AG09319 (cell line): ENCODE results near the gene PIANP.
"Not testable (repeated sequence)": the region's sequence is repeated elsewhere in the genome, so short reads cannot be mapped to it uniquely, and the experiment has no call there.

Experiments
- DNase-seq: peaks from one replicate; pipeline ENCODE4 v3.0.0-alpha.2; 2010; ENCODE audit warnings: low read depth; ENCODE audit errors: extremely low read depth
- CTCF ChIP-seq: IDR thresholded peaks from 2 replicates; pipeline ENCODE4 v1.5.1; 2011; ENCODE audit warnings: low read depth, mild to moderate bottlenecking, inconsistent platforms, low read length, moderate library complexity

Gene PIANP

GRCh38 chr12:6723607-6724408 is 23.2 kb upstream of the PIANP start, which contains the start of gene COPS7A:
COPS7A (plus strand) TSS chr12:6724046; CDS start chr12:6724657, 611 bp downstream.
- no peak for TF ChIP-seq CTCF
- DNase-seq, result peak; percentile 91

GRCh38 chr12:6722863-6723262 is 22.2 kb upstream of the PIANP start:
- no peak for TF ChIP-seq CTCF
- no peak for DNase-seq

- DNase-seq, result no peak
- no peak for TF ChIP-seq CTCF
Measured at GRCh38 chr12:6716874-6717437, 16.3 kb upstream of the PIANP start.

GRCh38 chr12:6716031-6716873 is 15.6 kb upstream of the PIANP start:
- DNase-seq, result not testable (repeated sequence)

GRCh38 chr12:6708960-6709394 is 8.4 kb upstream of the PIANP start:
- no peak for TF ChIP-seq CTCF
- no peak for DNase-seq

GRCh38 chr12:6708351-6708750 is 7.7 kb upstream of the PIANP start:
- not testable (repeated sequence) for DNase-seq

GRCh38 chr12:6703631-6704030 is 3.0 kb upstream of the PIANP start:
- DNase-seq, result no peak
- no peak for TF ChIP-seq CTCF
